Measurements from ENCODE around the gene NDUFB3.

NDUFB3 gene

GRCh38 chr2:201128933-201129505, 57.2 kb downstream of the NDUFB3 start:
- DNase-seq (ENCODE audit: low read depth), result peak; percentile 57

- no peak for DNase-seq (ENCODE audit: low read depth)
Observed at GRCh38 chr2:201130524-201131186, 58.9 kb downstream of the NDUFB3 start.

GRCh38 chr2:201132518-201132917, 60.7 kb downstream of the NDUFB3 start:
- no peak for DNase-seq (ENCODE audit: low read depth)

Data from activated T-cell treated with anti-CD3 and anti-CD28 coated beads for 24 hours (primary cell).